T-helper 1 cell treated with Interleukin-12 subunit alpha and Interleukin-12 subunit beta and Interleukin-4 antibody, amounts not matched to agents 30 ng/mL and 1 ng/mL, for 36 hours (primary cell): ENCODE measurements around the gene NPHP3. TPM values are rescaled to one million over a fixed set of nuclear protein-coding genes. Genes with fewer than 3 reads are reported as not detected.
"Not testable (repeated sequence)": the region's sequence is repeated elsewhere in the genome, so short reads cannot be mapped to it uniquely, and the experiment has no call there.

Source experiments
- intact Hi-C: fragments of 100-400 bp; cut with micrococcal nuclease; formaldehyde crosslinking; loops from one replicate; pipeline ENCODE4 v1.15.1; 2024
- total RNA-seq: library from RNA; stranded (reverse); gene quantifications from 2 replicates; pipeline ENCODE4 v1.2.3, GENCODE V29; 2022

NPHP3 gene, protein sequence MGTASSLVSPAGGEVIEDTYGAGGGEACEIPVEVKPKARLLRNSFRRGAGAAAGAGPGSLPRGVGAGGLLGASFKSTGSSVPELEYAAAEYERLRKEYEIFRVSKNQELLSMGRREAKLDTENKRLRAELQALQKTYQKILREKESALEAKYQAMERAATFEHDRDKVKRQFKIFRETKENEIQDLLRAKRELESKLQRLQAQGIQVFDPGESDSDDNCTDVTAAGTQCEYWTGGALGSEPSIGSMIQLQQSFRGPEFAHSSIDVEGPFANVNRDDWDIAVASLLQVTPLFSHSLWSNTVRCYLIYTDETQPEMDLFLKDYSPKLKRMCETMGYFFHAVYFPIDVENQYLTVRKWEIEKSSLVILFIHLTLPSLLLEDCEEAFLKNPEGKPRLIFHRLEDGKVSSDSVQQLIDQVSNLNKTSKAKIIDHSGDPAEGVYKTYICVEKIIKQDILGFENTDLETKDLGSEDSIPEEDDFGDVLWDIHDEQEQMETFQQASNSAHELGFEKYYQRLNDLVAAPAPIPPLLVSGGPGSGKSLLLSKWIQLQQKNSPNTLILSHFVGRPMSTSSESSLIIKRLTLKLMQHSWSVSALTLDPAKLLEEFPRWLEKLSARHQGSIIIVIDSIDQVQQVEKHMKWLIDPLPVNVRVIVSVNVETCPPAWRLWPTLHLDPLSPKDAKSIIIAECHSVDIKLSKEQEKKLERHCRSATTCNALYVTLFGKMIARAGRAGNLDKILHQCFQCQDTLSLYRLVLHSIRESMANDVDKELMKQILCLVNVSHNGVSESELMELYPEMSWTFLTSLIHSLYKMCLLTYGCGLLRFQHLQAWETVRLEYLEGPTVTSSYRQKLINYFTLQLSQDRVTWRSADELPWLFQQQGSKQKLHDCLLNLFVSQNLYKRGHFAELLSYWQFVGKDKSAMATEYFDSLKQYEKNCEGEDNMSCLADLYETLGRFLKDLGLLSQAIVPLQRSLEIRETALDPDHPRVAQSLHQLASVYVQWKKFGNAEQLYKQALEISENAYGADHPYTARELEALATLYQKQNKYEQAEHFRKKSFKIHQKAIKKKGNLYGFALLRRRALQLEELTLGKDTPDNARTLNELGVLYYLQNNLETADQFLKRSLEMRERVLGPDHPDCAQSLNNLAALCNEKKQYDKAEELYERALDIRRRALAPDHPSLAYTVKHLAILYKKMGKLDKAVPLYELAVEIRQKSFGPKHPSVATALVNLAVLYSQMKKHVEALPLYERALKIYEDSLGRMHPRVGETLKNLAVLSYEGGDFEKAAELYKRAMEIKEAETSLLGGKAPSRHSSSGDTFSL (N-terminal part only)
- 14.1 and 18.9 TPM in 2 replicates for total RNA-seq

DNA sequence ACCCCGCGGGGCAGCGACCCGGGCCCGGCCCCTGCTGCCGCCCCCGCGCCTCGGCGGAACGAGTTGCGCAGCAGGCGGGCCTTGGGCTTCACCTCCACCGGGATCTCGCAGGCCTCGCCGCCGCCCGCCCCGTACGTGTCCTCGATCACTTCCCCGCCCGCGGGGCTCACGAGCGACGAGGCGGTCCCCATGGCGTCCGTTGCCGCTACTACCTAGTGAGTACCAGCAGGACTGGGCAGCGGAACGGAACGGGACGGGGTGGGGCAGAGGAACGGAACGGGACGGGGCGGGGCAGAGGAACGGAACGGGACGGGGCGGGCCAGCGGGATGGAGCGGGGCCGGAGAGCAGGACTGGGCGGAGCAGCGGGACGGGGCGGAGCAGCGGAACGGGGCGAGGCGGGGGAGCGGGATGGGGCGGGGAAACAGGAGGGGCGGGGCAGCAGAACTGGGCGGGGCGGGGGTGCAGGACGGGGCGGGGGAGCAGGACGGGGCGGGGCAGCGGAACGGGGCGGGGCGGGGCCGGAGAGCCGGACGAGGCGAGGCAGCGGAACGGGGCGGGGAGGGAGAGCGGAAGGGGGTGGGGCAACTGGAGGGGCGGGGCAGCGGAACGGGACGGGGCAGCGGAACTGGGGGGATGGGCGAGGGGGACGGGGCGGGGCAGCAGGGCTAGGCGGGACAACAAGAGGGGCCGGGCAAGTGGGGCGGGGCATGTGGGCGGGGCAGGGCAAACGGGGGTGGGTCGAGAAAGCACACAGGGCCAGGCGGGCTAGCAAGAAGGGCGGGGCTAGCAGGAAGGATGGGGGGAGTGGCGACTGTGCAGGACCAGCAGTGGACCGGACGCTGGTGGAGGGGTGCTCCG, at the start of gene NPHP3:
TSS of gene NPHP3 (minus strand) at position 245 of the 859 bp plus-strand sequence. CDS start at position 191, 54 bp downstream.
- intact Hi-C loops: loop anchor here (1.0 to 5.0 kb wide), 14 partner anchors 62 to 1975 kb away; partner anchors contain the start of genes ASTE1, CDV3, CEP63 and DNAJC13

DNA sequence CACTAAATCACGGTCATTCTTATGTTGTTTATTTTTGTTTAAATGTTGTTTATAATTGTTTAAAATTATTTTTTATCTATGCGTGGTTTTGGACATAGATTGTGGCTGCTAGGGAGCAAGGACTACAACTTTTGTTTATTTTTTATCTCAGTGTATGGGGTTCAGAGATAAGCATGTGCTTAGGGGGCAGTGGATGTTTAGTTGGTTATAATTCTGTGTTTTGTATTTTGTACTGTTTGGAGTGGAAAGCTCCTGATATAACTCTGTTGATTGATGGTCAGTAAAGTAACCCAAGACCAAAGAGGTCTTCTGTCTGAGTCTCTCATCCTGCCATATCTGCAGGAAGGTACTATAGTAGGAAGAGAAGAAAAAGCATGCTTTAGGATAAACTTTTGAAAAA, 36.5 kb upstream of the NPHP3 start:
- intact Hi-C loops: no loop called here

DNA sequence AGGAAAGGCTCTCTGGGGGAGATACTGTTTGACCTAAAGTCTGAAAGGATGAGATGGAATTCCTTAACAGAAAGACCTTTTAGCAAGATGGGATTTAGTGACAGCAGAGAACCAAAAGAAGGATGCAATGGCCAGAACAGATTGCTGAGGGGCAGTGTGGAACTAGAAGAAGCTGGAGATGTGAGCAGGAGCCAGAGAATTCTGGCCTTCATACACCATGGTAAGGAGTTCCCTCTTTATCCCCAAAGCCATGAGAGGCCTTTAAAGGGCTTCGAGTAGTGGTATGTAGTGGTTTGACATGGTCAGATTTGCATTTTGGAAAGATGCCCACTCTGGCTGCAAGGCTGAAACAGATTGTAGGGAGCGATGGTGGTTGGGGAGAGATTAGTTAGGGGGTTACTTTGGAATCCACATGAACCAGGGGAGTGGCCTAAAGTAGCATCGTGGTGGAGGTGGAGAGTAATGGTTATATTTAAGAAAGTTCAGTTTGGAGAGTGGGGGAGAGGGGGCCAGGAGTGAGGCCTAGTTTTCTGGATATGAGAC, 34.0 kb upstream of the NPHP3 start:
- intact Hi-C loops: no loop called here

DNA sequence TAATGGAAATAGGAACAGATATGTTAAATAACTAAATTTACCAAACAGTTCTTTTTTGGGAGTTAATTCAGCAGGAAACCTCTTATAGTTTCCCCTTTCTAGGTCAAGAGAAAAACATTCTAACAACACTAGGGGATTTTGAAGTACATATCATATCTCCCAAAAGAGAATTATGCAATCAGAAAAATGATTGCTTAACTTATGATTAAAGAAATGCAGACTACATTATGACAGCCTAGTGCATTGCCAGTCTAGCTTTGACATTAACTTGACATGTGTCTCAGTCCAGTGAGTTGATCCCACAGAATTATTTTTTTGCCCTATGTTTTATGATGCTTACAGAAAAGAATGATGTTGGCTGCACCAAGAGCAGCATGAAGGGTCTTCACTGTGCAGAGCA, 31.7 kb upstream of the NPHP3 start:
- intact Hi-C loops: no loop called here

DNA sequence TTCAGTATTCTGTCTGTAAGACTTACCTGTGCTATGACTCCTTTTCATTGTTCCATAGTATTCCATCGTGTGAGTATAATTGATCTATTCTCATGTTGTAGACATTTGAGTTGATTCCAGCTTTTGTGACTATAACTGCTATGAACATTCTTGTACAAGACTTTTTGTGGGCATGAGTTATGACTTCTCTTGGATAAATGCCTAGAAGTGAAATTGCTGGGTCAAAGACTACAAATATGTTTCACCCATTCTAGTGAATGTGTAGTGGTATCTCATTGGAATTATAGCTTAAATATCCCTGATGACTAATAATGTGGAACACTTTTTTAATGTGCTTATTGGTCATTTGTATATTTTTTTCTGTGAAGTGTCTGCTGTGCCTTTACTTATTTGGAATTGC, 27.6 kb upstream of the NPHP3 start:
- intact Hi-C loops: no loop called here

DNA sequence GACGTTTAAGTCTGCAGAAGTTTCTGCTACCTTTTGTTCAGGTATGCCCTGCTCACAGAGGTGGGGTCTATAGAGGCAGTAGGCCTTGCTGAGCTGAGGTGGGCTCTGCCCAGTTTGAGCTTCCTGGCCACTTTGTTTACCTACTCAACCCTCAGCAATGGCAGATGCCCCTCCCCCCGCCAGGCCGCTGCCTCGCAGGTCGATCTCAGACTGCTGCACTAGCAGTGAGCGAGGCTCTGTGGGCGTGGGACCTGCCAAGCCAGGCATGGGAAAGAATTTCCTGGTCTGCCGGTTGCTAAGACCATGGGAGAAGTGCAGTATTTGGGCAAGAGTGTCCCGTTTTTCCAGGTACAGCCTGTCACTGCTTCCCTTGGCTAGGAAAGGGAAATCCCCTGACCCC, 24.5 kb upstream of the NPHP3 start:
- intact Hi-C loops: not testable (repeated sequence)

DNA sequence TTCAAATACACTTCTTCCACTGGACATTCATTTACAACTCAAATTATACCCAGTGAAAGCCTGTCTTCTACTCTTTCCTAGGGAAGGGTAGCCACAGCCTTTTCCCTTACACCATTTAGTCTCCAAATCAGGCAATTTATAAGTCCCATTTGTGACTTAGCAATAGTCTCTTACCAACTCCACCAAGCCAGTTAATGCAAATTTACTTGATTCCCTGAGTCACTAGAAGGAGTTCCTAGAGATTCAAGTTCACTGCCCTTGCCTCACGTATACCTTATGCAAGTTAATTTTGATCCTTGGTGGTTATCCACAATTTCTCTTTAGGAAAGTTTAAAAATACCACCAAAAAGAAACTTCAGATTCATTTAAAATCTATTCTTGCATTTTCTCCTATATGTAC, 16.1 kb upstream of the NPHP3 start:
- intact Hi-C loops: loop anchor here (5.0 kb wide), 1 partner anchor 144 kb away; no protein-coding TSS in a partner anchor

DNA sequence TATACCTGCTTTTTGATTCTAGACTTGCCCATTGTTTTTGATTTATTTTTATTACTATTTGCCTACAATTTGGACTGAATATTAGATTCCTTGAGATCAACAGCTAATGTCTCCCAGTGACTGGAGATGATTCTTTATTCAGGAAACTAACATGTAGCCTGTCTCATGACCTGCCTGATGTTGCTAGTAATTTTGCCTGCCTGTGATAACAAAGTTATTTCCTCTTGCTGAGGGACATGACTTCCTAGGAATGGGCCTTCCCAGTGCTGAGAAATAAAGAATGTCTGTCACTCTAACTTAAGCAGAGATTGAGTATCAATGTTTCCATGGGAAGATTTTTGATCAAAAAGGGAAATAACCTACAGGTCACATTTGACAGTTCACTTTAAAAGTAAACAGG, 13.4 kb upstream of the NPHP3 start:
- intact Hi-C loops: loop anchor here (5.0 kb wide), 1 partner anchor 147 kb away; no protein-coding TSS in a partner anchor

GRCh38 chr3:132730891-132731580, 8.8 kb upstream of the NPHP3 start:
- intact Hi-C loops: loop anchor here (1.0 kb wide), 1 partner anchor 692 kb away; no protein-coding TSS in a partner anchor

DNA sequence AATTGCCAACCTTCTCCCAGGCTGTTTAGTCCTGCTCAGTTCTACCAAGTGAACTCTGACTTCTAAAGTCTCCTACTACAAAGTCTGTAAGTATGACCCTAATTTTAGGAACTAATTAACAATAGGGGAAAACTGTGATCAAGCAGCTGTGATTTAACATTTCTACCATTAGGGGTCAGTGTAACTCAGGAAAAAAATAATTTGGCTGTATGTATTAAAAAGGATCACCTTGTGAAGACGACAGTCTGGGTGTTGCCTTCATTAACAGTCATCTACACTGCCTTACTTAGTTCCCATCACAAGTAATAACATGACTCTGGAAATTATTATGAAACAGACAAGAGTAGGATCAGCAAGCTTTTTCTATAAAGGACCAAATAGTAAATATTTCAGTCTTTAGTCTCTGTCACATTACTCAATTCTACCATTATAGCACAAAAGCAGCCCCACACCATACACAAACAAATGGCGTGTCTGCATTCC, 4.2 kb upstream of the NPHP3 start:
- intact Hi-C loops: loop anchor here (1.0 to 5.0 kb wide), 6 partner anchors 650 to 1486 kb away; no protein-coding TSS in a partner anchor

GRCh38 chr3:132723024-132723950, 1.1 kb upstream of the NPHP3 start:
- intact Hi-C loops: loop anchor here (2.0 to 5.0 kb wide), 4 partner anchors 370 to 1976 kb away; partner anchors contain the start of genes NUDT16 and PIK3R4

DNA sequence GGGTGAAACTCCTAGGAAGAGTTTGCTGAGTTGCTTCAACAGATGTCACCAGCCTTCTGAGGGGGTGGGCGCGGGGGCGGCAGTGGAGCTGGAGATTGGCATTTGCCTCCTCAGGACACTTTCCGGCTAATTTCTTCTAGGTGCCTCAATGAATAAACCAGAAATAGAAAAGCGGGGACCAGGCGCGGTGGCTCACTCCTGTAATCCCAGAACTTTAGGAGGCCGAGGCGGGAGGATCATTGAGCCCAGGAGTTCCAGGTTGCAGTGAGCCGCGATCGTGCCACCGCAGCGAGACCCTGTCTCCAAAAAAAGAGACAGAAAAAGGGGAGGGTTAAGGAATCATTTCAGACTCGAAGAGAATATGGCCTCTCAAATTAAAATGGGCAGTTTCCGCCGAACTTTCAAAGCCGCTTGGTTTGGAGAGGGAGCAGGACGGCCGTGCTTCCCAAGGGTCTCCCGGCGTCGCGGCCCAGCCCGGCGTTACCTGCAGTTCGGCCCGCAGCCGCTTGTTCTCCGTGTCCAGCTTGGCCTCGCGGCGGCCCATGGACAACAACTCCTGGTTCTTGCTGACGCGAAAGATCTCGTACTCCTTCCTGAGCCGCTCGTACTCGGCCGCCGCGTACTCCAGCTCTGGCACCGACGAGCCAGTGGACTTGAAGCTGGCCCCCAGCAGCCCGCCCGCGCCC, 587 bp downstream of the NPHP3 start:
- intact Hi-C loops: loop anchor here (1.0 to 5.0 kb wide), 15 partner anchors 61 to 1974 kb away; partner anchors contain the start of genes ASTE1, CDV3, CEP63 and DNAJC13

DNA sequence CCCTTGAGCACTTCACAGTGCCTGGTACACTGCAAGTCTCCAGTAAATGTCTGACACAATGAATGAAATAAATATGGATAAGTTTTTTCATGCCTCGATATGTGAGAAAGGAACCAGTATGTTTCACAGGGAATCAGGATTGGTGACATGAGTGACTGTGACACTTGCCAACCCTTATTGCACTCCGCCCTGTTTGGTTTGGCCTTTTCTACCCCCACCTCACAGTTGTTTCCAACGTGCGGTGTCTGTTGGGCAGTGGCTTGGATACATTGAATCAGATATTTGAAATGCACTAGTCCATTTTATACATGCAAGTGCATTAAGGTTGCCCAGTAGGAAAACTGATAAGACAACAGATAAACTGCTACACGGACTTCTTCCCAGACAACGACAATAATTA, 2.0 kb downstream of the NPHP3 start:
- intact Hi-C loops: loop anchor here (2.0 to 5.0 kb wide), 2 partner anchors 1217 to 1973 kb away; partner anchors contain the start of genes MRPL3 and PIK3R4

- intact Hi-C loops: no loop called here
Observed at GRCh38 chr3:132716372-132716771, 5.8 kb downstream of the NPHP3 start.

DNA sequence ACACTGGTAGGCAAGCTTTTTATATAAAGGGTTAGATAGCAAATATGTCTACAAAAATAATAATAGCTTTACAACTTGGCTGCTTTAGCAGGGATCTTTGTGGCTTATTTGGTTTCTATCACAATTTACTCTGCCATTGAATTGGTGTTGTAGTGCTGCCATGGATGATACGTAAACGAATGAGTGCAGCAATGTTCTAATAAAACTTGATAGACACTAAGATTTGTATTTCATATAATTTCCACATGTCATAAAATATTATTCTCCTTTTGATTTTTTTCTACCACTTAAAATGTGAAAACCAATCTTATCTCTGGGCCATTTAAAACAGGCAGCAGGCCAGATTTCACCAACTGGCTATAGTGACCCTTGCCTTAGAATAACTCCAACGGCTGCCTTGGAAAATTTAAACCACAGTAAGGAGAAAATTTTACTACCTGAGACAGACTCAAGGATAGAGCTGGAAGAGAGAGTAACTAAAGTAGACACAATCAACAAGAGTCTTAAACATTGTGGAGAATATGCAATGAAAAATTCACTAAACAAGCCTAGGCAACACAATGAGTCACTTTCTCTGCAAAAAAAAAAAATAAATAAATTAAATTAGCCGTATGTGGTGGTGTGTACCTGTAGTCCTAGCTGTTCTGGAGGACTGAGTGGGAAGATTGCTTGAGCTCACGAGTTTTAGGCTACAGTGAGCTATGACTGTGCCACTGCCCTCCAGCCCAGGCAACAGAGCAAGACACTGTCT, 8.1 kb downstream of the NPHP3 start:
- intact Hi-C loops: no loop called here

DNA sequence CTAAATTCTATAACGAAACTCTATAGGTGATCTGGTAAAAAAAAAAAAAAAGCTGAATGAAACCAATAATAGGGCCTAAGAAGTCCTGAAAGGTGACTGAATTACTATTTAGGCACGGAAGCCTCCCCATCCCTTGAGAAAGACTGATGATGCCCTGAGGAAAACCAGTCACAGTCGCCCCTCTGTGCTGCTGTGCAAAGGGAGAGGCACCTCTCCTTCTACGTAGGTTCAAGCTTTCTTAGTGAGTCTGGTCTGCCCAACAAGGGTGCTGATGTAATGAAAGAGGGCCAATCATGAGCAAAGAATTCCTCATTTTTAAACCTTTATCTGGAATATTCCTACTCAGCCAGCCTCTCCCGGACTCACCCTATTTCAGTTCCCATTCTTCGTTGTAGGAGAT, 11.9 kb downstream of the NPHP3 start:
- intact Hi-C loops: no loop called here
